SK-N-SH treated with all-trans-retinoic acid at 6 μM for 48 hours (cell line): ENCODE measurements around the gene S100A8.

Experiments used
- RARB ChIP-seq: fragments of 250-450 bp; sonication (Bioruptor Pico); IDR thresholded peaks from 2 replicates; pipeline ENCODE4 v1.8.0; 2021; ENCODE audit warnings: mild to moderate bottlenecking, moderate library complexity
- ZNF8 ChIP-seq: fragments of 450-650 bp; formaldehyde crosslinking; IDR thresholded peaks from 2 replicates; pipeline ENCODE4 v1.5.0; 2020; ENCODE audit warnings: mild to moderate bottlenecking, moderate library complexity
- TF ChIP-seq, protein P1 (sequence below): fragments of 250-450 bp; sonication (Bioruptor Pico); IDR thresholded peaks from 2 replicates; pipeline ENCODE4 v1.8.0; 2021; ENCODE audit warnings: low read depth, mild to moderate bottlenecking, moderate library complexity, borderline replicate concordance
- TF ChIP-seq, protein P2 (sequence below): fragments of 250-450 bp; sonication (Bioruptor Pico); IDR thresholded peaks from 2 replicates; pipeline ENCODE4 v1.8.0; 2020; ENCODE audit warnings: mild to moderate bottlenecking, moderate library complexity, borderline replicate concordance

DNA sequence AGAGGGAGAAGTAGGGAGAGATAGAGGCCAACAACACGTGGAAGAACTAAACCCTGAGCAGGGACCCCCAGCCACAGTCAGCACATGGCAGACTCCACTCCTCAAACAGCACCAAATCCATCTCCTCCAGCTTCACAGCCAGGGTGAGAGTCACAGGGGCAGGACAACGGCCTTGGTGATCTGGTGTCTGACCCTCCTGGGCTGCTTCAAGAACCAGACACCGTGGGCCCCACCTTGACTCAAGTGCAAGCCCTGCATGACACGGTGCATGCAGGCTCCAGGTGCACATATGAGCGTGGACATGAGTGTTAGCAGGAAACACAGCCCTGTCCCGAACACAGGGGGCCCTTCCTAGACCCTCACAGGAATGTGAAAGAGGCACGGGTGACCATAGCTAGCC is 47.7 kb upstream of the S100A8 start:
- TF ChIP-seq, protein P1, sequence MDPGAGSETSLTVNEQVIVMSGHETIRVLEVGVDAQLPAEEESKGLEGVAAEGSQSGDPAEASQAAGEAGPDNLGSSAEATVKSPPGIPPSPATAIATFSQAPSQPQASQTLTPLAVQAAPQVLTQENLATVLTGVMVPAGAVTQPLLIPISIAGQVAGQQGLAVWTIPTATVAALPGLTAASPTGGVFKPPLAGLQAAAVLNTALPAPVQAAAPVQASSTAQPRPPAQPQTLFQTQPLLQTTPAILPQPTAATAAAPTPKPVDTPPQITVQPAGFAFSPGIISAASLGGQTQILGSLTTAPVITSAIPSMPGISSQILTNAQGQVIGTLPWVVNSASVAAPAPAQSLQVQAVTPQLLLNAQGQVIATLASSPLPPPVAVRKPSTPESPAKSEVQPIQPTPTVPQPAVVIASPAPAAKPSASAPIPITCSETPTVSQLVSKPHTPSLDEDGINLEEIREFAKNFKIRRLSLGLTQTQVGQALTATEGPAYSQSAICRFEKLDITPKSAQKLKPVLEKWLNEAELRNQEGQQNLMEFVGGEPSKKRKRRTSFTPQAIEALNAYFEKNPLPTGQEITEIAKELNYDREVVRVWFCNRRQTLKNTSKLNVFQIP (CRISPR knock-in tag) = no peak
- TF ChIP-seq ZNF8 (CRISPR knock-in tag) (no peak), RARB (CRISPR knock-in tag) (no peak)
- TF ChIP-seq, protein P2, sequence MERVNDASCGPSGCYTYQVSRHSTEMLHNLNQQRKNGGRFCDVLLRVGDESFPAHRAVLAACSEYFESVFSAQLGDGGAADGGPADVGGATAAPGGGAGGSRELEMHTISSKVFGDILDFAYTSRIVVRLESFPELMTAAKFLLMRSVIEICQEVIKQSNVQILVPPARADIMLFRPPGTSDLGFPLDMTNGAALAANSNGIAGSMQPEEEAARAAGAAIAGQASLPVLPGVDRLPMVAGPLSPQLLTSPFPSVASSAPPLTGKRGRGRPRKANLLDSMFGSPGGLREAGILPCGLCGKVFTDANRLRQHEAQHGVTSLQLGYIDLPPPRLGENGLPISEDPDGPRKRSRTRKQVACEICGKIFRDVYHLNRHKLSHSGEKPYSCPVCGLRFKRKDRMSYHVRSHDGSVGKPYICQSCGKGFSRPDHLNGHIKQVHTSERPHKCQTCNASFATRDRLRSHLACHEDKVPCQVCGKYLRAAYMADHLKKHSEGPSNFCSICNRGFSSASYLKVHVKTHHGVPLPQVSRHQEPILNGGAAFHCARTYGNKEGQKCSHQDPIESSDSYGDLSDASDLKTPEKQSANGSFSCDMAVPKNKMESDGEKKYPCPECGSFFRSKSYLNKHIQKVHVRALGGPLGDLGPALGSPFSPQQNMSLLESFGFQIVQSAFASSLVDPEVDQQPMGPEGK = no peak
